ENCODE data around the gene GRAMD1A. TPM values are rescaled to one million over a fixed set of nuclear protein-coding genes. Genes with fewer than 3 reads are reported as not detected.

The GRAMD1A gene
- total RNA-seq, 4 donors from 2014 or later, result 27.8 to 55.3 (median 52.1) TPM

GRCh38 chr19:34972163-34972705 lies 27.9 kb upstream of the GRAMD1A start:
- intact Hi-C loops (cut with DNase I), result loop anchor here (2.0 kb wide), 2 partner anchors 41 to 119 kb away; no protein-coding TSS in a partner anchor
- Histone ChIP-seq H3K4me3 (no peak overlapping the region), H3K36me3 (no peaks in the 10 kb centered on the region), H3K9me3 (peaks cover 0 to 5% (median 0%) of the 10 kb centered on the region in 4 donors), H3K4me1 (peaks cover 8 to 14% (median 10%) of the 10 kb centered on the region in 4 donors), H3K27me3 (peaks cover 0 to 5% (median 0%) of the 10 kb centered on the region in 4 donors), H3K27ac (replicated peaks in 1 of 4) (no peak overlapping the region)
- DNase-seq (ENCODE audit: extremely low spot score), result peak; percentile 70
- WGBS, result 79% methylated on average over 6 of the region's 7 CpGs
- TF ChIP-seq EP300 (IDR thresholded peaks at IDR 0.05) (no peak), POLR2AphosphoS5 (IDR thresholded peaks at IDR 0.05) (no peak), POLR2A (IDR thresholded peaks at IDR 0.05; ENCODE audit: low read depth) (no peak)
- TF ChIP-seq, protein P1, sequence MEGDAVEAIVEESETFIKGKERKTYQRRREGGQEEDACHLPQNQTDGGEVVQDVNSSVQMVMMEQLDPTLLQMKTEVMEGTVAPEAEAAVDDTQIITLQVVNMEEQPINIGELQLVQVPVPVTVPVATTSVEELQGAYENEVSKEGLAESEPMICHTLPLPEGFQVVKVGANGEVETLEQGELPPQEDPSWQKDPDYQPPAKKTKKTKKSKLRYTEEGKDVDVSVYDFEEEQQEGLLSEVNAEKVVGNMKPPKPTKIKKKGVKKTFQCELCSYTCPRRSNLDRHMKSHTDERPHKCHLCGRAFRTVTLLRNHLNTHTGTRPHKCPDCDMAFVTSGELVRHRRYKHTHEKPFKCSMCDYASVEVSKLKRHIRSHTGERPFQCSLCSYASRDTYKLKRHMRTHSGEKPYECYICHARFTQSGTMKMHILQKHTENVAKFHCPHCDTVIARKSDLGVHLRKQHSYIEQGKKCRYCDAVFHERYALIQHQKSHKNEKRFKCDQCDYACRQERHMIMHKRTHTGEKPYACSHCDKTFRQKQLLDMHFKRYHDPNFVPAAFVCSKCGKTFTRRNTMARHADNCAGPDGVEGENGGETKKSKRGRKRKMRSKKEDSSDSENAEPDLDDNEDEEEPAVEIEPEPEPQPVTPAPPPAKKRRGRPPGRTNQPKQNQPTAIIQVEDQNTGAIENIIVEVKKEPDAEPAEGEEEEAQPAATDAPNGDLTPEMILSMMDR (IDR thresholded peaks at IDR 0.05), result no peak

GRCh38 chr19:34974646-34975045 lies 25.5 kb upstream of the GRAMD1A start:
- Histone ChIP-seq H3K4me1 (peaks cover 8 to 14% (median 10%) of the 10 kb centered on the region in 4 donors), H3K9me3 (peaks cover 0 to 5% (median 0%) of the 10 kb centered on the region in 4 donors), H3K27me3 (peaks cover 0 to 5% (median 0%) of the 10 kb centered on the region in 4 donors), H3K27ac (replicated peaks in 1 of 4) (no peak overlapping the region), H3K36me3 (no peaks in the 10 kb centered on the region), H3K4me3 (no peak overlapping the region)
- 57% methylated on average over 5 of the region's 5 CpGs for WGBS
- no peak for DNase-seq (ENCODE audit: extremely low spot score)
- TF ChIP-seq POLR2A (IDR thresholded peaks at IDR 0.05; ENCODE audit: low read depth) (no peak), EP300 (IDR thresholded peaks at IDR 0.05) (no peak), POLR2AphosphoS5 (IDR thresholded peaks at IDR 0.05) (no peak)
- TF ChIP-seq, protein P1 (IDR thresholded peaks at IDR 0.05), result no peak
- intact Hi-C loops (cut with DNase I), result no loop called here

DNA sequence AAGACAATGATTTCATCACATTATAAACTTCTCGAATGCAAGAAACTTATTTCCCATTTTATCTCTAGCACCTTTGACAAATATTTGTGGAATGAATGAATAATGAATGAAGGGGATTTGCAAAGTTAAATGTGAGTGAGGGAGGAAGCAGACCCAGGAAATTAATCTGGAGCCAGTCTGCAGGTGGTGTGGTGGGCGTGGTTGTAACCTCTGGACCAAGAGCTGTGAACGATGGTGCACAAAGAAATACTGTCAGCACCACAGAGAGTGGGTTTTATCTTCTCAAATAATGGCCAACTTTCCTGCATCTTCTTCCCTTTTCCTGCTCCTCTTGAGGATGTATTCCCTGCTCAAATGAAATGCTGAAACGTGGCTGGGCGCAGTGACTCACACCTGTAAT lies 25.1 kb upstream of the GRAMD1A start:
- WGBS, result 73% methylated on average over 5 of the region's 5 CpGs
- DNase-seq (ENCODE audit: extremely low spot score), result no peak
- Histone ChIP-seq H3K9me3 (peaks cover 0 to 5% (median 0%) of the 10 kb centered on the region in 4 donors), H3K27ac (replicated peaks in 1 of 4) (no peak overlapping the region), H3K4me3 (no peak overlapping the region), H3K36me3 (no peaks in the 10 kb centered on the region), H3K4me1 (peaks cover 8 to 14% (median 10%) of the 10 kb centered on the region in 4 donors), H3K27me3 (peaks cover 0 to 5% (median 0%) of the 10 kb centered on the region in 4 donors)
- intact Hi-C loops (cut with DNase I), result no loop called here
- no peak for TF ChIP-seq POLR2AphosphoS5 (IDR thresholded peaks at IDR 0.05)
- TF ChIP-seq, protein P1 (IDR thresholded peaks at IDR 0.05), result no peak
- TF ChIP-seq EP300 (IDR thresholded peaks at IDR 0.05), result no peak
- no peak for TF ChIP-seq POLR2A (IDR thresholded peaks at IDR 0.05; ENCODE audit: low read depth)

DNA sequence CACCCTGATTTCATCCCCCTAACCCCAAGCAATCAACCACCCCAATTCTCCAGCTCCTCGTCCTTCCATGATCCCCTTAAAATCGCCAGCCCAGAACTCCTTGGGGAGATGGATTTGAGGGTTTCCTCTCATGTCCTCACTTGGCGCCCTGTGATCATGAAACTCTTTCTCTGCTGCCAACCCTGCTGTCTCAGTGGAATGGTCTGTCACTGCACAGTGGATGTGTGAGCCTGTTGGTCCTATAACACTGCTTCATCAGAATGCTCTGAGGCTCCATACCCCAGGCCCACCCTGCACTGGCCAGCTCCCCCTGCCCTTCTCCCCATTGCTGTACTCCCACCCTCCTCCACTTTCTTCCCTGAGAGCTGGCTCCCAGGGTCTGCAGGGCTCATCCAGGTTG lies 23.5 kb upstream of the GRAMD1A start:
- H3K9me3 ChIP-seq, result peaks cover 0 to 5% (median 0%) of the 10 kb centered on the region in 4 donors

More for the DNA sequence above, 23.5 kb upstream of the GRAMD1A start:
- intact Hi-C loops (cut with DNase I), result no loop called here
- Histone ChIP-seq H3K36me3 (no peaks in the 10 kb centered on the region), H3K27me3 (peaks cover 0 to 5% (median 0%) of the 10 kb centered on the region in 4 donors), H3K4me3 (no peak overlapping the region), H3K27ac (replicated peaks in 1 of 4) (no peak overlapping the region), H3K4me1 (peaks cover 8 to 14% (median 10%) of the 10 kb centered on the region in 4 donors)
- WGBS, result 88% methylated on average over 3 of the region's 3 CpGs
- no peak for DNase-seq (ENCODE audit: extremely low spot score)
- TF ChIP-seq POLR2A (IDR thresholded peaks at IDR 0.05; ENCODE audit: low read depth), result no peak
- TF ChIP-seq EP300 (IDR thresholded peaks at IDR 0.05), result no peak
- TF ChIP-seq, protein P1 (IDR thresholded peaks at IDR 0.05), result no peak
- TF ChIP-seq POLR2AphosphoS5 (IDR thresholded peaks at IDR 0.05), result no peak
